Heart left ventricle (tissue), 16 donors: Measurements from ENCODE around the gene SNX17. TPM values are rescaled to one million over a fixed set of nuclear protein-coding genes. Genes with fewer than 3 reads are reported as not detected.
A peak's percentile ranks its signal among the peaks of the same experiment; 100 is the strongest.
"Not testable (repeated sequence)": the region's sequence is repeated elsewhere in the genome, so short reads cannot be mapped to it uniquely, and the experiment has no call there.

Source experiments
- ATAC-seq, 4 donors: fragments of 200-7000 bp; cut with Tn5 transposase; one replicate each; pipeline ENCODE4 v1.9.1; 2020 to 2022; ENCODE audit warnings: moderate library complexity in 4 of 4, mild to moderate bottlenecking in 3 of 4, moderate number of reproducible peaks in 1 of 4
- DNase-seq, 5 donors: peaks; one replicate each; pipeline ENCODE4 v3.0.0-alpha.2; 2020
- H3K27ac ChIP-seq, 12 donors: fragments of 200-600 bp; sonication (generic) in 4 of 12; one replicate each; pipeline versions ENCODE4 v1.5.0 to v1.8.0; 2016 to 2022; ENCODE audit warnings: mild to moderate bottlenecking in 2 of 12
- H3K27me3 ChIP-seq, 9 donors: fragments of 200-600 bp; sonication (generic) in 2 of 9; one replicate each; pipeline versions ENCODE4 v1.5.1 to v1.8.0; 2016 to 2022; ENCODE audit warnings: mild to moderate bottlenecking in 3 of 9
- H3K36me3 ChIP-seq, 9 donors: fragments of 200-600 bp; sonication (generic) in 2 of 9; one replicate each; pipeline versions ENCODE4 v1.5.0 to v1.8.0; 2018 to 2022; ENCODE audit warnings: mild to moderate bottlenecking in 2 of 9
- H3K4me1 ChIP-seq, 12 donors: fragments of 200-600 bp; sonication (generic) in 4 of 12; one replicate each; pipeline versions ENCODE4 v1.5.0 to v1.8.0; 2016 to 2022; ENCODE audit warnings: mild to moderate bottlenecking in 3 of 12
- H3K4me3 ChIP-seq, 12 donors: fragments of 200-600 bp; sonication (generic) in 4 of 12; one replicate each; pipeline versions ENCODE4 v1.5.0 to v1.8.0; 2017 to 2022; ENCODE audit warnings: mild to moderate bottlenecking in 9 of 12, moderate library complexity in 4 of 12
- H3K9me3 ChIP-seq, 12 donors: fragments of 200-600 bp; sonication (generic) in 4 of 12; one replicate each; pipeline versions ENCODE4 v1.5.0 to v1.8.0; 2016 to 2022; ENCODE audit warnings: mild to moderate bottlenecking in 1 of 12
- CTCF ChIP-seq, 12 donors: fragments of 200-600 bp; sonication (generic) in 4 of 12; IDR thresholded peaks; one replicate each; pipeline versions ENCODE4 v1.5.0 to v1.8.0; 2018 to 2022; ENCODE audit warnings: antibody characterized with exemption in 12 of 12, mild to moderate bottlenecking in 5 of 12
- POLR2A ChIP-seq, 2 donors: fragments of 450-650 bp; IDR thresholded peaks; one replicate each; pipeline ENCODE4 v1.6.1; 2017; ENCODE audit warnings: antibody characterized with exemption in 2 of 2, mild to moderate bottlenecking in 2 of 2, moderate library complexity in 2 of 2
- WGBS, 4 donors: extraction: QIAGEN DNeasy Blood & Tissue Kit in 2 of 4; methylation state at CpG; one replicate each; pipeline versions ENCODE4 v1.1.5 to v1.1.7; 2013 to 2018; 5-methylcytosine and 5-hydroxymethylcytosine counted together
- intact Hi-C, 10 donors: fragments of 100-400 bp; cut with DNase I; formaldehyde crosslinking; loops; one replicate each; pipeline versions ENCODE4 v1.11.1 to v1.14.2; 2022
- polyA plus RNA-seq, 2 donors: library from polyadenylated mRNA; stranded (reverse); fragments of 200-250 nt; gene quantifications; one replicate each; pipeline ENCODE4 v1.2.3, GENCODE V29; 2013
- total RNA-seq, 9 donors: library from RNA; depleted of rRNA in 2 of 9; stranded (reverse); fragments of >200 nt in 2 of 9; fragmentation: NEBNext Ultra II Directional in 3 of 9; extraction: Animal tissue kit (Norgen Biotek cat#: 25700) in 3 of 9; gene quantifications; one replicate each; pipeline versions ENCODE4 v1.1.0 to v1.2.4, GENCODE V29; 2016 to 2023
- donor health status: ischemic (EF 13 %, LVEDD 7.1; RV severe dilation, severe dysfunction).
- donor health status: healthy with polysubstance abuse.
- donor health status: DM: no; HTN: yes; CAD: no.
- donor health status: DM: no; HTN: no; CAD: no.
- donor health status: ischemic (EF 25% LVEDD 6.9; RV normal size, moderate dysfunction).
- donor health status: ischemic (EF 25% LVEDD 5.7; RV mildly dilated, moderate dysfunction).
- donor health status: healthy.
- donor health status: DM: yes; HTN: yes; CAD: no.
- donor health status: ischemic (EF 35%, LVEDD 5.7; RV mildly dilated, moderate dysfunction).
- donor health status: nonischemic (EF 11% LVEDD 7.7; RV severe dilation, severe dysfunction).
- donor health status: DM: yes; HTN: yes; CAD: no.
- donor health status: PGD.
- donor health status: ischemic (EF 29% LVEDD 5.4; RV normal size, mild dysfunction).
- donor health status: nonischemic (EF 23%, LVEDD 6.1; RV moderate dilation, normal function).

SNX17 gene
- total and polyA plus RNA-seq, 11 donors, result 39.2 to 106 (median 77.2) TPM

DNA sequence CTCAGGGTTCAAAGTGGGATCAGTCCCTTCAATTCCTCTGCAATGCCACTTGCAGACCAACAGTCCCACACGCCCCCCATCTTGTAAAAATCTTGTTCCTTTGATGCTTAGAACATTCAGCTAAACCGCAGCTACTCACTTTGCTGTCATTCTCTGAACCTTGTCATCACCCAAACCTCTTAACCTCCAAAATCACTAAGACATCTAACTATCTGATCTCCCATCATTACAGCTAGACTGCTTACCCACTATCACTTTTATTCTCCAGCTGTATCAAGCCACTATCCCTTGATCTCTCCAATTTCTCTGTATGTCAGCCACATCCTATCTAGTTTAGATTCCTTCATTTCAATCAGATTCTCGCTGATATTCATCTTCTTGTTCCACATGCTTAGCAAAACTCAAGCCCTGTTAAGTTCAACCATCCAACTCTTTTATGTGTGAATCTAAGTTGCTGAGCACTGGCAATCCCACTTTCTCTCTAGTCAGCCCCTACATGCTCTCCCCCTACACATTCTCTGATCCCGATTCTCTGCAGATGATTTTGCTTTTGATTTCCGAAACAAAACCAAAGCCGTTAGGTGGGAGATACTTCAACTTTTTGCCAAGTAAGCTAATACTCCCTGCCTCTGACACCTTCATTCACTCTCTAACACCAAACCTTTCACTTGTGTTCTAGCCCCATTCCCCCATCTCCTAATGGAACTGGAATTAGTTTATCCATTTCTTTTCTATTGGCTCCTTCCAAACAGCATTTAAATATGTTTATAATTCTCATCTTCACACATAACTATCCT lies 18.4 kb upstream of the SNX17 start:
- DNase-seq (no peak), ATAC-seq (no peak)
- Histone ChIP-seq H3K36me3 (peaks cover 0 to 17% (median 6%) of the 10 kb centered on the region in 9 donors), H3K4me3 (no peak overlapping the region), H3K27ac (no peak overlapping the region), H3K4me1 (peaks cover 4 to 41% (median 16%) of the 10 kb centered on the region in 12 donors), H3K27me3 (no peaks in the 10 kb centered on the region), H3K9me3 (no peaks in the 10 kb centered on the region)
- TF ChIP-seq CTCF (IDR thresholded peaks at IDR 0.05), result no peak
- intact Hi-C loops, result no loop called here
- 79 to 86% (median 81%) methylated on average over 6 of the region's 6 CpGs for WGBS, 4 donors

DNA sequence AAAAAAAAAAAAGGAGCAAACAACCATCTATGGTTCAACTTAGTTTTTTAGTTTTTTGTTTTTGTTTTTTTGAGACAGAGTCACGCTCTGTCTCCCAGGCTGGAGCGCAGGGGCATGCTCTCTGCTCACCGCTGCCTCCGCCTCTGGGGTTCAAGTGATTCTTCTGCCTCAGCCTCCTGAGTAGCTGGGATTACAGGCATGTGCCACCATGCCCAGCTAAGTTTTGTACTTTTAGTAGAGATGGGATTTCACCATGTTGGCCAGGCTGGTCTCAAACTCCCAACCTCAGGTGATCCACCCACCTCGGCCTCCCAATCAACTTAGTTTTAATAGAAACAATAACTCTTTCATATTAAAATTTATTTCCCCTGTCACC lies 17.0 kb upstream of the SNX17 start:
- H3K27me3 ChIP-seq, H3K4me3 ChIP-seq, ATAC-seq, H3K9me3 ChIP-seq, intact Hi-C loops, DNase-seq, H3K27ac ChIP-seq: not testable (repeated sequence)
- Histone ChIP-seq H3K4me1 (peaks cover 4 to 55% (median 26%) of the 10 kb centered on the region in 12 donors), H3K36me3 (peaks cover 0 to 11% (median 0%) of the 10 kb centered on the region in 9 donors)
- WGBS, 4 donors, result 95 to 98% (median 97%) methylated on average over 5 of the region's 5 CpGs

DNA sequence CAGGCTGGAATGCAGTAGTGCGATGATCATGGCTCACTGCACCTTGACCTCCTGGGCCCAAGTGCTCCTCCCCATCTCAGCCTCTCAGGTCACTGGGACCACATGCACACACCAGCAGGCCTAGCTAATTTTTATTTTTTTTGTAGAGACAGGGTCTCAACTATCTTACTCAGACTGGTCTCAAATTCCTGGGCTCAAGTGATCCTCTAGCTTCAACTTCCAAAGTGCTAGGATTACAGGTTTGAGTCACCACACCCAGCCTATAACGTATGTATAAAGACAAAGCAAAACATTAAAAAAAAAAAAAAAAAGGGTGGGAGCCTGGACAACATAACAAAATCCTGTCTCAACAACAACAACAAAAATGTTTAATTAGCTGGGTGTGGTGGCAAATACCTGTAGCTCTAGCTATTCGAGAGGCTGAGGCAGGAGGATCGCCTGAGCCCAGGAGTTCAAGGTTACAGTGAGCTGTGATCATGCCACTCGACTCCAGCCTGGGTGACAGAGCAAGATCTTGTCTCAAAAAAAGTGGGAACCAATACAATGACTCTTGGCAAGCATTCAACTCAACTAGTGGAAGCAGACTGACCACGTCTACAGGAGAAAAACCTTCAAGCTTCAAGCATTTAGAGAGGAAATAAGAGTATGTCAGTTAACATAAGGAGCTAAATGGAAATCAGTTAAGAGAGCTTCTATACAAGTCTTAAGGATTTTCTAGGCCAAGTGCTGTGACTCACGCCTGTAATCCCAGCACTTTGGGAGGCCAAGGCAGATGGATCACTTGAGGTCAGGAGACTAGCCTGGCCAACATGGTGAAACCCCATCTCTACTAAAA lies 16.4 kb upstream of the SNX17 start:
- DNase-seq (no peak), ATAC-seq (no peak)
- no peaks in the 10 kb centered on the region for H3K9me3 ChIP-seq
- H3K4me1 ChIP-seq, result peaks cover 4 to 57% (median 27%) of the 10 kb centered on the region in 12 donors
- TF ChIP-seq CTCF (IDR thresholded peaks at IDR 0.05) (no peak), POLR2A (IDR thresholded peaks at IDR 0.05) (no peak)
- intact Hi-C loops, result no loop called here
- peaks cover 0 to 11% (median 0%) of the 10 kb centered on the region in 9 donors for H3K36me3 ChIP-seq
- H3K4me3 ChIP-seq, result no peak overlapping the region
- H3K27ac ChIP-seq, result peak overlapping the region in 1 of 12 donors; percentile 30
- H3K27me3 ChIP-seq, result no peaks in the 10 kb centered on the region
- 76 to 79% (median 77%) methylated on average over 7 of the region's 7 CpGs for WGBS, 4 donors

- no peaks in the 10 kb centered on the region for H3K27me3 ChIP-seq
- 93 to 95% (median 94%) methylated on average over 7 of the region's 7 CpGs for WGBS, 4 donors
- H3K9me3 ChIP-seq, result no peaks in the 10 kb centered on the region
- H3K4me1 ChIP-seq, result peaks cover 4 to 57% (median 27%) of the 10 kb centered on the region in 12 donors
- DNase-seq (no peak), ATAC-seq (no peak)
- no peak for TF ChIP-seq CTCF (IDR thresholded peaks at IDR 0.05)
- TF ChIP-seq POLR2A (IDR thresholded peaks at IDR 0.05), result no peak
- H3K36me3 ChIP-seq, result peaks cover 0 to 9% (median 0%) of the 10 kb centered on the region in 9 donors
- no peak overlapping the region for H3K4me3 ChIP-seq
- H3K27ac ChIP-seq, result no peak overlapping the region
- intact Hi-C loops, result no loop called here
Measured at GRCh38 chr2:27354597-27354927, 15.9 kb upstream of the SNX17 start.
